ES-I3 (cell line): ENCODE measurements around the gene MYOG.

Source experiments
- H3K36me3 ChIP-seq: 2 replicates; pipeline ENCODE4 v1.6.1; 2013; ENCODE audit warnings: mild to moderate bottlenecking, low read length, control low read depth, moderate library complexity; ENCODE audit not compliant: insufficient read depth
- H3K4me1 ChIP-seq: 2 replicates; pipeline ENCODE4 v1.6.1; 2013; ENCODE audit warnings: mild to moderate bottlenecking, control low read depth, low read length; ENCODE audit not compliant: insufficient read depth
- H3K9ac ChIP-seq: 2 replicates; pipeline ENCODE4 v1.6.1; 2013; ENCODE audit warnings: low read depth, mild to moderate bottlenecking, low read length, moderate library complexity
- H3K9me3 ChIP-seq: 2 replicates; pipeline ENCODE4 v1.6.1; 2013; ENCODE audit warnings: mild to moderate bottlenecking, low read length, moderate library complexity; ENCODE audit not compliant: control insufficient read depth, insufficient read depth

Gene MYOG

GRCh38 chr1:203045336-203045735 lies 40.5 kb downstream of the MYOG start:
- Histone ChIP-seq H3K9ac (no peak overlapping the region), H3K9me3 (no peaks in the 10 kb centered on the region), H3K36me3 (no peaks in the 10 kb centered on the region), H3K4me1 (peaks cover 7% of the 10 kb centered on the region)

- H3K36me3 ChIP-seq, result no peaks in the 10 kb centered on the region
- H3K9ac ChIP-seq, result no peak overlapping the region
- peaks cover 8% of the 10 kb centered on the region for H3K4me1 ChIP-seq
- no peaks in the 10 kb centered on the region for H3K9me3 ChIP-seq
Measured at GRCh38 chr1:203044546-203045250, 41.1 kb downstream of the MYOG start.

- Histone ChIP-seq H3K9me3 (no peaks in the 10 kb centered on the region), H3K9ac (no peak overlapping the region), H3K4me1 (peaks cover 8% of the 10 kb centered on the region), H3K36me3 (no peaks in the 10 kb centered on the region)
Measured at GRCh38 chr1:203043830-203044545, 41.8 kb downstream of the MYOG start.

DNA sequence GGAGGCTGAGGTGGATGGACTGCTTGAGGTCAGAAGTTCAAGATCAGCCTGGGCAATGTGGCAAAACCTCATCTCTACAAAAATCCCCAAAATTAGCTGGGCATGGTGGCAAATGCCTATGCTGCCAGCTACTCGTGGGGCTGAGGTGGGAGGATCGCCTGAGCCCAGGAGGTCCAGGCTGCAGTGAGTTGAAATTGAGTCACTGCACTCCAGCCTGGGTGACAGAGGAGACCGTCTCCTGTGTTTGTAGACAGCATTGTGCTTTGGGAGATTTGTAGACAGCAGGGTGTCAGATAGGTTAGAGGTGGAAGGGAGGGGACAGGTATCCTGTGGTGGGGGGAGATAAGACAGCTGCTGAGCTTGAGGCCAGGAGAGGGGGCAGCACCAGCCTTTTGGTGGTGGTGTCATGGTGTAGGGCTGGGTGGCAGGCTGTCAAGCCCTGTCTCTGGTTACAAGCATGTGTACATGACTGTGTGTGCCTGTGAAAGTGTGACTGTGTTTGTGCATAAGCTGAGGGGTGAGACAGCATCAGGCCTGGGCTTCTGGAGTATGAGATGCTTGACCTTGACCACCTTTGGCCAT lies 44.4 kb downstream of the MYOG start:
- Histone ChIP-seq H3K36me3 (no peaks in the 10 kb centered on the region), H3K9ac (no peak overlapping the region), H3K4me1 (0 out of 2 replicates have a peak, but pooled peaks cover 7% of the 10 kb centered on the region), H3K9me3 (no peaks in the 10 kb centered on the region)

DNA sequence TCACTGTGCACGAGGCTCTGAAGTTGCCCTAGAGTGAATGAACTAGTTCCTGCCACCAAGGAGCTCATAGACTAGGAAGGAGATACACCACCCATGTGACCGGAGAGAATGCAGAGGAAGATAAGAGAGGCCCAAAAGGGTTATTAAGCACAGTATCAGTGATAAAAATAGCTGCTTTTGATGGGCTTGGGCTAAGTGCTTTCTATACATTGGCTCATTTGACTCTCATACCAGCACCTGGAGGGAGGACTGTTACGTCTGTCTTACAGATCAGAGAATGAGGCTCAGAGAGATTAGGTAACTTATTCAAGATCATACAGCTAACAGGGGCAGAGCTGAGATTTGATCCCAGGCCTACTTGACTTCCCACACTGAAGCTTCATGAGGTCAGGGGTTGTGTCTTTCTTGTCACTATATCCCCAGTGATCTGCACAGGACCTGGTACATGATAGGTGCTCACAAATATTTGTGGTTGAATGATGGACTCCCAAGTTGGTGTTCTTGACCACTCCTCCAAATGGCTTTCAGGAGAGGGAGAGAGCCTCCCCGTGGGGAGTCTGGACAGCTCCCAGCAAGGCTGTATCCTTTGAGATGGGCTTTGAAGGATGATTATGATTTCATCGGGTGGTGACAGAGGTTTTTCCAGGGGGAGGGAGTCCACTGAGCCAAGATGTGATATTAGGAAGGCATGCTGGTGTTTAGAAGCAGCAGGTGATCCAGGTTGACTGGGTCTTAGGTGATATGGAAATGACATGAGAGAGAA lies 45.1 kb downstream of the MYOG start:
- Histone ChIP-seq H3K4me1 (peaks cover 11% of the 10 kb centered on the region; the same call in 1 of the 2 replicates), H3K9me3 (no peaks in the 10 kb centered on the region), H3K9ac (no peak overlapping the region), H3K36me3 (no peaks in the 10 kb centered on the region)

- Histone ChIP-seq H3K9ac (no peak overlapping the region), H3K4me1 (peaks cover 13% of the 10 kb centered on the region; the same call in 1 of the 2 replicates), H3K9me3 (no peaks in the 10 kb centered on the region), H3K36me3 (no peaks in the 10 kb centered on the region)
Measured at GRCh38 chr1:203039609-203040512, 46.0 kb downstream of the MYOG start.

DNA sequence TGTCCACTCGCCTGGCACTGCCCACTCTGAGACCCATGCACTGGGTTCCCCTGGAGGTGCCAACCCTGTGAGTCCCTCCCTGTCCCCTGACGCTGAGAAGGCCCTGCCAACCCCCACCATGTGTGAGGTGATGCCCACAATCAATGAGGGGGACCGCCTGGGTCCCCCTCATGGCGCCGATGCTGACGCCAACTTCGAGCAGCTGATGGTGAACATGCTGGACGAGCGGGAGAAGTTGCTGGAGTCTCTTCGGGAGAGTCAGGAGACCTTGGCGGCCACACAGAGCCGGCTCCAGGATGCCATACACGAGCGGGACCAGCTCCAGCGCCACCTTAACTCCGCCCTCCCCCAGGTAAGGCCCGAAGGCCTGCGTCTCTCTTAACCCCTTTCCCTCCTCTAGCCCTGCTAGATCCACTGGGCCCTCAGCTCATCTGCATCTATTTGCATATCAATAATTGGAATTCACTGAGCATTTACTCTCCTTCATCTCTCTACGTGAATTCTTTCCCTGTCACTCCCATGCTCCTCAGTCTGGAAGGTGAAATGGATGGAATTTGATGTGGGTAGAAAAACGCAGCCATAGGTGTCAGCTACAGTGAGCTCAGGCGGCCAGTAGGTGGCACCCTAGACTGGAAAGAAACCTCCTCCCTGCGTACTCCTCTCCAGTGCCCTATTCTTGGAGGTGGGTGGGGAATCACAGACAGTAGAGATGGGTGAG lies 46.8 kb downstream of the MYOG start:
- Histone ChIP-seq H3K9me3 (no peaks in the 10 kb centered on the region), H3K9ac (no peak overlapping the region), H3K4me1 (peaks cover 10% of the 10 kb centered on the region; the same call in 1 of the 2 replicates), H3K36me3 (no peaks in the 10 kb centered on the region)

- Histone ChIP-seq H3K36me3 (no peaks in the 10 kb centered on the region), H3K9ac (no peak overlapping the region), H3K4me1 (peaks cover 10% of the 10 kb centered on the region; the same call in 1 of the 2 replicates), H3K9me3 (no peaks in the 10 kb centered on the region)
Measured at GRCh38 chr1:203038217-203038741, 47.5 kb downstream of the MYOG start.

DNA sequence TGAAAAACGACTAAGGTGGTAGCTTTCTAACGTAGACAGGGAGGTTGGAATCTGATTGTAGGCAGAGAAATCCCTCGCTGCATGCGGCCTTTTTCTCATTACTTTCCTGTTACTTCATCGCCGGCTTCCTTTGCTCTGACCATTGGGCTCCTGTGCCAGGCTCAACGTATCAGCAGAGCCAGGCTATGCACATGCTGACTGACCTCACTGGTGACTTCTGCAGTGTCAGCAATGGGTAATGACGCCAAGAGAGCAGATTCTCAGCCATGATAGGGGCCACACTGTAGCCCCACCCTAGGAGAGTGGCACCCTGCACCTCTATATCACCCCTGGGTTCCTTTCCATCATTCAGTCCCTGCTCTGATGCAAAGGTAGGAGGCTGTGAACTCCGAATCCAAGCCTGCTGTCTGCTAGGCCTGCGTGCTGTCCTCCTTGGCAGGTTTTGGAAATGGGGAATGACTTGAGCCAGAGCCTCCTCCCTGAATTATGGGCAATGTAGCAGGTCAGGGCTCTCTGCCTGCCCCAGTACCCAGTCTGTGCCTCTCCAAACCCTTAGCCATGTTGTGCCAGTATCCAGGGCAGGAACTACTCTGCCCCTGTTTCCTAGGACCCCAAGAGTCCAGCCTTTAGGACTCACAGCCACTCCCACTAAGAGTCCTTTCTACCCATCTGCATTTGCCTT lies 48.2 kb downstream of the MYOG start:
- H3K9ac ChIP-seq, result no peak overlapping the region
- H3K36me3 ChIP-seq, result no peaks in the 10 kb centered on the region
- H3K9me3 ChIP-seq, result no peaks in the 10 kb centered on the region
- peaks cover 10% of the 10 kb centered on the region; the same call in 1 of the 2 replicates for H3K4me1 ChIP-seq

- H3K9me3 ChIP-seq, result no peaks in the 10 kb centered on the region
- H3K4me1 ChIP-seq, result peaks cover 10% of the 10 kb centered on the region; the same call in 1 of the 2 replicates
- no peak overlapping the region for H3K9ac ChIP-seq
- no peaks in the 10 kb centered on the region for H3K36me3 ChIP-seq
Measured at GRCh38 chr1:203036537-203036936, 49.3 kb downstream of the MYOG start.

- H3K4me1 ChIP-seq, result peaks cover 10% of the 10 kb centered on the region; the same call in 1 of the 2 replicates
- H3K9me3 ChIP-seq, result no peaks in the 10 kb centered on the region
- no peaks in the 10 kb centered on the region for H3K36me3 ChIP-seq
- no peak overlapping the region for H3K9ac ChIP-seq
Measured at GRCh38 chr1:203036135-203036534, 49.7 kb downstream of the MYOG start.

DNA sequence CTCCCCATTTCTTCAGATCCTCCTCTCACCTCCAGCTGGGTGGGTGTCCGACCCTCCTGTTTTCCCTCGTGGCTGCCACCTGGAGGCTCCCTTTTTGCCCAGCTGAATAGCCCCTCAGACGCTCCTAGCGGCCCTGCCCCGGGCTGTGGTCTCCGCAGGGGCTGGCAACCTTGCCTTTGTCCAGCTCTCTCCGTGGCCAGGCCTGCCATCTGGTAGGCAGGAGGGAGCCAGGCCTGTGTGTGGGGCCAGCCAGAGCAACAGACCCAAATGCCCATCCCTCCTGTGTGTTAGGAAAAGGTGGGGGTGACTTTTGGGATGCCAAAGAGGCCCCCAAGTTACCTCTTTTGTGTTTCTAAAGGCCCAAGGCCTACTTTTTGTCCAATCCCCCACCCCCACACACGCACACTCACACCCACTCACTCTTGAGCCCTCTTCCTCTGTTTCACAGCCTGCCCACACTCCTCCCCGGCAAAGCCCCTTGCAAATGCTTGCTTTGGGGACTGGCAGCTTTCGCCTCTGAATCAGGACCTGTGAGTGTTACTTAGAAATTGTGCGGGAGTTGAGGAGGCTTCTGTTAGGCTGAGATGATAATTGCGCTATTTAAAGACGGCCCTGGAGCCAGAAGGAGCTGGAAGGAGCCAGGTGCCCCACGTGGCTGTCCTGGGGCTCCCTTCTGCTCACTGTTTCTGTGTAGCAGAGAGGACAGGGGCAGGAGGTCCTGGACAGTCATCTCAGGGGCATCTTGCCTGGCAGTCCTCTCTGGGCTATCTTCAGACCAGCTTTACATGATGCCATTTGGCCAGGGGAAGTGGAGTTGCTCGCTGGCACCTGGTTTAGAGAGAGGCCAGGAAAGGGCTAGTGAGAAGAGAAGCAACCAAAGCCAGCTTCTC lies 50.5 kb downstream of the MYOG start:
- no peaks in the 10 kb centered on the region for H3K36me3 ChIP-seq
- H3K9me3 ChIP-seq, result no peaks in the 10 kb centered on the region
- no peak overlapping the region for H3K9ac ChIP-seq
- peaks cover 10% of the 10 kb centered on the region; the same call in 1 of the 2 replicates for H3K4me1 ChIP-seq
